NCI-H1092 (cell line): ENCODE measurements around the gene MAP3K21.

Experiments used
- DNase-seq: peaks from one replicate; lab custom pipeline; 2025; lab: John Stamatoyannopoulos, UW

The MAP3K21 gene

GRCh38 chr1:233326319-233326718 is 1.2 kb upstream of the MAP3K21 start:
- no peak for DNase-seq

DNA sequence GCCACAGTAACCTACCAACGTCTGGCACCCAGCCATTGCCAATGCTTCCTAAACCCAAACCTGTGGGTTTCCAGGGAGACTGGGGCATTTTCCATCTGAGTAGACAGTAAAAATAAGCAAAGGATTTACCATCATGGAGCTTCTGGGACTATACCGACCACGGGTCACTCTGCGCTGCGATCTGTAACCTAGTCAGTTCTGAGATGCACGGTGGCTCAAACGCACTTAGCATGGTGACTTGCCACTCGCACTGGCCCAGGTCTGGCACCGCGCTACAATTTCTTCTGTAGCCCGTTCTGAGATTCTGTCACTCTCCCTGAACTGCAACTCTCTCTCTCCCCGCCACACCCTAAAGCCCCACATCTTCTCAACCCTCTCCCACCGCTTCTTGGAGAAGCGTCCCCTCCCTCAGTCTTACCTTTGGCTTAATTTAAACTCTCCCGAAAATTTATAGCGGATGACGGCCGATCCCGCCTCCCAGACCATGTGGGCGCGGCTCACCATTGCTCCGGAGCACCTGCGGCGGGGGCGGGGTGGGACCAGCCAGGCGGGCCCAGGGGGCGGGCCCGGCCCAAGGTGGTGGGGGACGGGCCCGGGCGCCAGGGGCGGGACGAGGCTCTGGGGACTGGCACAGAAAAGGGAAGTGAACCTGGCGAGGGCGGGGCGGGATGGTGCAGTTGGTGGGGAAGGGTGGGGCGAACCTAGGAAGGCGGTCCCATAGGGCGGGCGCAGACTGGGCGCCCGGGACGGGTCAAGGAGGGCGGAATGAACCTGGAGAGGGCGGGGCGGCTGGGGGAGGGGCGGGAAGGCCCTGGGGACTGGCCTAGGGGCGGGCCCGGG is 493 bp upstream of the MAP3K21 start:
- DNase-seq, result peak; percentile 32

DNA sequence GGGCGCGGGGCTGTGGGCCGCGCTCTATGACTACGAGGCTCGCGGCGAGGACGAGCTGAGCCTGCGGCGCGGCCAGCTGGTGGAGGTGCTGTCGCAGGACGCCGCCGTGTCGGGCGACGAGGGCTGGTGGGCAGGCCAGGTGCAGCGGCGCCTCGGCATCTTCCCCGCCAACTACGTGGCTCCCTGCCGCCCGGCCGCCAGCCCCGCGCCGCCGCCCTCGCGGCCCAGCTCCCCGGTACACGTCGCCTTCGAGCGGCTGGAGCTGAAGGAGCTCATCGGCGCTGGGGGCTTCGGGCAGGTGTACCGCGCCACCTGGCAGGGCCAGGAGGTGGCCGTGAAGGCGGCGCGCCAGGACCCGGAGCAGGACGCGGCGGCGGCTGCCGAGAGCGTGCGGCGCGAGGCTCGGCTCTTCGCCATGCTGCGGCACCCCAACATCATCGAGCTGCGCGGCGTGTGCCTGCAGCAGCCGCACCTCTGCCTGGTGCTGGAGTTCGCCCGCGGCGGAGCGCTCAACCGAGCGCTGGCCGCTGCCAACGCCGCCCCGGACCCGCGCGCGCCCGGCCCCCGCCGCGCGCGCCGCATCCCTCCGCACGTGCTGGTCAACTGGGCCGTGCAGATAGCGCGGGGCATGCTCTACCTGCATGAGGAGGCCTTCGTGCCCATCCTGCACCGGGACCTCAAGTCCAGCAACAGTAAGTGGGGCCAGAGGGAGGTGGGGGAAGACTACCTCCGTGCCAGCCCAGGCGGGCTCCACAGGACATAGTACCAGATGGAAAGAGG is 808 bp downstream of the MAP3K21 start:
- peak; percentile 49 for DNase-seq

DNA sequence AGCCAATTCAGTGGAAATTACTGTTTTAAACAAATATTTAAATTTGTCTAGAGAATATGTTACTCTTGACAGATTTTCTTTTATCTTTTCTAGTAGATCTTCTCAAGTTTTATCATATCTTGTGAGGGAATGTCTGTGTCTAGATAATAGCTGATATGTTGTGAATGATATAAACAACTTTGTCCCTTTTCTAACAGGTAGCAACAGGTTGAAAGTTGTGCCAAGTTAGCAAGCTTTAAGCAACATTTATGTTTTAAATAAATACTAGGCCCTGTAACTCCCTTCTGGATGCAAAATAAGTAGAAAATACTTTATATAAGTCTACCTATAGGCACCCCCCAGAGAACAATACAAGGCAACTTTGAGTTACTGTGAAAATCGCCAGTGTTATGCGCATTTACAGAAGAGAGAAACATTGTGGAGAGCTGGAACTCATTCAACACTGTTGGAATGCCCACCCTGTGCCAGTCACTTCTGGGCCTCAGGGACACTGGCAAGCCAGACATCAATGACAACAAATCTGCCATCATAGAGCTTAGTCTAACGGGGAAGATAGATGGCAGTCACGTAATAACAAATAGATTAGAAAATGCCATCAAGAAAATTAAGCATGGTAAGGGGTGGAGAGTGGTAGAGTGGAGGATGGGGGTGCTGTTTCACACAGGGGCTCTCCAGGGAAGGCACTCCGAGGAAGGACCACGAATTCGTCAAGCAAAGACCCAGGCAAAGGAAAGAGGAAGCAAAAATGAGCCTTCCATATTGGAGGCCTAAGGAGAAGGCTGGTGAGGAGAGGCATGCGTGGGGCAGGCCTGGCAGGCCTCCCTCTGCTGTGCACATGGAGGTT is 4.4 kb downstream of the MAP3K21 start:
- DNase-seq, result no peak

- no peak for DNase-seq
These were observed 5.6 kb downstream of the MAP3K21 start for GRCh38 chr1:233333086-233333485.

- DNase-seq, result no peak
These were observed 6.6 kb downstream of the MAP3K21 start for GRCh38 chr1:233334092-233334491.

DNA sequence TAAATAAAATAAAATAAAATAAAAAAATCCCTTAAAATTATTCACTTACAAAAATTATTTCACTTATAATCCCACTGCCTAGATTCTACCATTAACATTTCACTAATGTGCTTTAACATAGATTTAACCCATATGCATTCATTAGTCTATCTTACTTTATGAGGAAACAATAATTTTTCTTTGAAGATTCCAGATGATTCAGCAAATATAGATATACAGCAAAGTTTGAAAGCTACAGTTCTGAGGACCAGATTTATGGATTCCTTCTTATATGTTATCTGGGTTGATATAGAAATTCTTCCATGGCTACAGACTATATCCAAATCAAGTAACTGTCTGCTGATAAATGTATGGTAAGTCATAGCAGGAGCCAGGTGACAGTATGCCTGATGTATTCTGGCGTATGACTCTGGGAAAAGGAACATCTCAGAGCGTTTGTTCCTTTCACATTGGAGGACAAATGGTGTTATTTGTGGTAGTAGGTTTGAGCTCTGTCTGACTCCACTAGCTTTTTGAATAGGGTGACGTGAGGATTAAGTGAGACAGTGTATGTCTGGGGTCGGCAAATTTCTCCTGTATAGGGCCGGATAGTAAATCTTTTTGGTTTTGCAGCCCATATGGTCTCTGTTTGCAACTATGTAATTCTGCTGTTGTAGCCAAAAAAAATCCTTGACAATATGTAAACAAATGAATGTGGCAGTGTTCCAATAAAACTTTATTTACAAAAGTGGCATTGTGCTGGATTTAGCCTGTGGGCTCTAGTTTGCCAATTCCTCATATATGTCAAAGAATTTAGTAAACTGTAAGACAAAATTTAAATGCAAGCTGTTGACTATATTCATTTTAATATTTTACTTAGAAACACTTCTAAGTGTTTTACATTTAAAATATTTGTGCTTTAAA is 9.3 kb downstream of the MAP3K21 start:
- no peak for DNase-seq

- DNase-seq, result no peak
These were observed 10.0 kb downstream of the MAP3K21 start for GRCh38 chr1:233337505-233337904.

- DNase-seq, result no peak
These were observed 10.6 kb downstream of the MAP3K21 start for GRCh38 chr1:233338102-233338501.

GRCh38 chr1:233340031-233340555 is 12.6 kb downstream of the MAP3K21 start:
- DNase-seq, result no peak

DNA sequence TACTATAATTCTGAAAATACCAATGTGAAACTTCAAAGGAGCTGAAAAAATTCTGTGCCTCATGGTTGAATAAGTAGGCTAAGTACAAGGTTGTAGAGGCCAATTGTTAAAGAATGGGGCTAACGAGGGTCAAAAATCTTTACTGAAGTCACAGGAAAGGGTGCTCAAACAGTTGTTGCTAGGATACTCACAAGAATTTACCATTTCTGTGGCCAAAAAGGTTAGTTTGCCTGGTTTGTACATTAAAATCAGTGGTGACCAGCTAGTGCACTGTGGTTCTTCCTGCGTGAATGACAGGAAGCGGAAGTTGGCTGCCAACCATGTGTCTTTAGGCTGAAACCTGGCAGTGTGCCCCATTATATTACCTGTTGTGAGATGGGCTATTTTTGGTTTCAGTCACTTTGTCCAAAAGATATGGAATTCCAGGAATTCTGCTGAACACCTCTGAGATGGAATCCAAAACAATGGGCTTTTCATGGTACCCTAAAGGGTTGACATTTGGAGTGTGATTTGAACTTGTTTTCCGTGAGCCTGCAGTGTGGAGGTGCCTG is 13.5 kb downstream of the MAP3K21 start:
- DNase-seq, result no peak

DNA sequence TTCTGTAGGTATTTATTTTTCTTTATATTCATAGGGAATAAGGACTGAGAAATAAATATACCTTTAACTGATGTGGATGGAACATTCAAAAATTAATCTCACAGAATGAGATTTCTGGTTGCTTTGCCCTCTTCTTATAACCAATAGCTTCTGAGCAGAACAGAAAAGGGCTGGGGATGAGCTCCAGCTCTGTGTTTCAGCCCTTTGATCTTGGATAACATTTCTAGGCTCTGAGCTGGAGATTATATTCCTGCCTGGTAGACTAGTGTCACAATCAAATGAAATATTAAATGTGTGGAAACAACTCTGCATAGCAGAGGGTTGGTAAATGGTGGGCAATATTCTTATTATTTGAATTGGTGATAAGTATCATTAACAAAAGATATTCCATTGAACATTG is 14.6 kb downstream of the MAP3K21 start:
- no peak for DNase-seq

DNA sequence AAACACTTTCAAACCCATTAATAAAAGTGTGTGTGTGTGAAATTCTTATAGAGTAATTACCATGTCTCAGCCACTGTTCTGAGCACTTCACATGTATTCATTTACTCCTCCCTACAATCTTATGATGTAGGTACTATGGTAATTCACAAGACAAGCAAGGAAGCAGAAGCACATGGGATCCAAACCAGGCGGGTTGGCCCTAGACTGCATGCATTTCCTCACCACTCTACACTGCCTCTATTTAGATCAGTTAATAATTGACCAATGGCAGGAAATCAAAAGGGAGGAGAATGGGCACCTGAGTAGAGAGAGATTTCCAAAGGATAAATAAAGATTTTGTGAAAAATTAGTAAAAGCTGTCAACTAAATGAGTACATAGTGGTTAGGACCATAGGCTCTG is 15.7 kb downstream of the MAP3K21 start:
- no peak for DNase-seq

GRCh38 chr1:233347338-233347737 is 19.8 kb downstream of the MAP3K21 start:
- no peak for DNase-seq

DNA sequence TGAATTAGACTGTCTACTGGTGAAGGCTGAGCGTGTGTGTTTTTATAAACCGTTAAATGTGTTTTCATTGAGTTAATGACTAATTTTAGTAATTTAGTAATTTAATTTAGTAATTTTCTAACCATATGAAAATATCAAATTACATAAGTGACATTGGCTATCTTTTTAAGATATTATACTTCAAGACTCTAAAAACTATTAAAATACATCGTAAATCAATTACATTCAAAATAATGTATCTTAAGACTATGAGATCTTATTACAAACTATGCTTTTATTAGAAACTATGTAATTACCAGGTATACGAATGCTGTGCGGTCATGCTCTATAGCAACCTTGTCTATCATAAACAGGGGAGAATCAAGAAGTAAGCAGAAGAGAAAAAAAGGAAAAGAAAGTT is 21.6 kb downstream of the MAP3K21 start:
- DNase-seq, result no peak

- no peak for DNase-seq
These were observed 27.5 kb downstream of the MAP3K21 start for GRCh38 chr1:233354983-233355382.

DNA sequence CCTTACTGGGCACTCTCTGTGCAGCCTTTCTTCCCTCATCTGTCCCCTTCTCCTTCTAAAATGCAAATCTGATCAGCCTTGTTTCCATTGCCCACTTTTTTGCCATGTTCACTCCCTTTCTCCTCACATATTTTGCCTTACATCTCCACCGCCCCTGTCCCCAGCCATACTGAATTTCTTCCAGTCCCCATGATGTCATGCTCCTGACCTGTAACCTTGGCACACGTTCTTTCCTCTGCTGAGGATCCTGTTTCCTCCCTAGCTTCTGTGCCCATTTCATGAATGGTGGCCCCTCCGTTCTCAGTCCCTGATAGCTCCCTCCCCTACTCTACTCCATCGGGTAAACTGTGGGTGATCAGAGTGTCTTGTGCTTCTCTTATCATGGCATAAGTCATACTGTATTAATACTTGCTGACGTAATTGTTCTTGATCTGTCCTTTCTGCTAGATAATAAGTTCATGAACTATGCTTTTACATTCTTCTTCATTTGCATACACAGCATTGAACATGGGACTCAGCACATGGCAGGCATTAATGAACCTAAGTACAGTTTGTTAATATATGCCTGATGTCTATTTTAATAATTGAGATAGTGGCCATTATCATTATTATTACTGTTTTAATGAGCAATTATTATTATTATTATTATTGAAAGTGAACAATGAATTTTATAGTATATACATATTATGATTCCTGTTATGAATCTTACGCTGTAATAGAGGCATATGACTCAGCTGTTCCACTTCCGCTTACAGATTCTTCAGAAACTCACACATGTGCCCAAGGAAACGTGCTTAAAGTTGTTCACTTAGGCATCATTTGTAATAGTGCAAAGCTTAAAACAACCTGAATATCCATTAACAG is 28.5 kb downstream of the MAP3K21 start:
- DNase-seq, result no peak

DNA sequence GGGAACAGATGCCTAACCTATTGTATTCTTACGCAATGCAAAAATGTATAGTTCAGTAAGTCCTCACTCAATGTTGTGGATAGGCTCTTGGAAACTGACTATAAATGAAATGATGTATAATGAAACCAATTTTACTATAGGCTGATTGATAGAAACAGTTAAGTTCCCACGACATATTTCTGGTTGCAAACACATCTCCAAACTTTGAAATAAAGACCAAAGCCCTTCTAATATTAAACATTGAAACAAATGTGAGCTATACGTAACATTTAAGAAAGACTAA is 29.1 kb downstream of the MAP3K21 start:
- no peak for DNase-seq

DNA sequence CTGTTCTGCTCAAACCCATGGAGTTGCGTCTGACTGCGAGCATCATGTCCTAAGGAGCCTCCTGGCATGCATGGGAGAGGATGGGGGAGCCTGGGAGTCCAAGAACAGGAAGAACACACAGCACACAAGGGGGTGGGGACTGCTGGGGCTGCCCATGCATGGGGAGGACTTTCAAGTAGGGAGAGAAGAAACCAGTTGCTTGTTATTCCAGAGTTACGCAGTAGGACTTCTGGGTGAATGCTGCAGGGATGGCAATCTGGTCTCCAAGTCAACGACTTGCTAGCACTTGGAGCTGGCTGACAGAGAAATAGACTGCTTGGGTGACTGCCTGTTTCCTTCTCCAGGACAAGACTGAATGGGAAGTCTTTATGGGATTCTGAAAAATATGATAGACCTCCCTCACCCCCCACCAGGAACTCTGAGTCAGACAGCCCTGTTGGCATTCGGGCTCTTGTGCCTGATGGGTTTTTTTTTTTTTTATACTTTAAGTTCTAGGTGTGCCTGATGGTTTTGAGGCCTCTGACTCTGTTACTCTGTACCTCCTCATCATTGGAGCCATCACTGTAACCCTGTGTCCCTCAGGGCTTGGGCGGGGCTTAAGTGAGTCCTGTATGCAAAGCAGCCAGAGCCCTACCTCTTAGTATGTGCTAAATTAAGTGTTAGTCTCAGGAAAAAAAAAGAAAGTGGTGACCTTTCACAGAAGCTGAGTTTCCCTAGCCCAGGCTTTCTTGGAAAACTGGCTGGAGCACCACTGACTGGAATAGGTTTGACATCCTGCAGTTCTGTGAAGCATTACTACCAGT is 30.3 kb downstream of the MAP3K21 start:
- no peak for DNase-seq
